HG03139 (cell line): Measurements from ENCODE around the gene STRADA.

Experiments
- ATAC-seq: cut with Tn5 transposase; IDR thresholded peaks from one replicate; pipeline ENCODE4 v1.9.1; 2021; ENCODE audit not compliant: unreplicated experiment

Gene STRADA

DNA sequence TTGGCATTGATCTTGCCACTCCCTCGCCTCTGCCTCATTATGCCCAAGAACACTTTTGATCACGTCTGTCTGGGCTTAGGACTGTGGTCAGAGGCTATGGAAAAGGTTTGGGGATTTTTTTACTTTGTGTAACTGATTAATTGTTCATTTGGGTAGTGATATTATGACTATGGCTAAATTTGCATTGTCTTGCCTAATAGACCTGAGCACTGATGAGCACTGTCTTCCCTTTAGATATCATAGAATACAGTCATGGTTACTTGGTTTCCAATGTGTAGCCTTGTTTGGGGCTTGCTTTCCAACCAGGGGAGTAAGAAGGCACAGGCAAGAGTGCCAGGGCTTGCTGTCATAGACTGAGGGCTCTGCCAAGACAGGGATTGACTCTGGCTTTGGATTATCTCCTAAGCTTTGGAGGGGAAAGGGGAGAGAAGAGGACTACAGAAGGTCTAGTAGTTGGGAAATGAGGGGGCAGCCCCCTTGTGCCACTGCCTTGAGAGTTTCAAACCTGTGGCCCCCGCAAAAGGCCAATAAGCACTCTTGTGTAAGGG lies 55.4 kb downstream of the STRADA start:
- no peak for ATAC-seq

DNA sequence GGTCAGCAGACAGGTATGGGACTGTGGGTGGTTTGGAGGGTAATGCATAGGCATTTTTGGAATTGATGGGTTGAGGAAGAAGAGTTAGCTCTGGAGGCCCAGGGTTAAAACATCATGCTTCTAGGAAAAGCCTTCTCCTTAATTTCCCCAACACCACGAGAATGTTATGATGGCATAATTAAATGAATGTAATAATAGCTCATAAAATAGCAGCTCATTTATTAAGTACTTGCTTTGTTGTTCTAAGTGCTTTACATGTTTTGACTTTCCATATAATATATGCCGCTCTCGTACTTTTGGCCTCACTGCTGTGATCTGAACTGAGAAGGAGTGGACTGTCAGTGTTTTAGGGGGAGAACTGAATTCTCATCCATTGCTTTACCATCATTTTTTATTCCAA lies 56.0 kb downstream of the STRADA start:
- ATAC-seq, result no peak

DNA sequence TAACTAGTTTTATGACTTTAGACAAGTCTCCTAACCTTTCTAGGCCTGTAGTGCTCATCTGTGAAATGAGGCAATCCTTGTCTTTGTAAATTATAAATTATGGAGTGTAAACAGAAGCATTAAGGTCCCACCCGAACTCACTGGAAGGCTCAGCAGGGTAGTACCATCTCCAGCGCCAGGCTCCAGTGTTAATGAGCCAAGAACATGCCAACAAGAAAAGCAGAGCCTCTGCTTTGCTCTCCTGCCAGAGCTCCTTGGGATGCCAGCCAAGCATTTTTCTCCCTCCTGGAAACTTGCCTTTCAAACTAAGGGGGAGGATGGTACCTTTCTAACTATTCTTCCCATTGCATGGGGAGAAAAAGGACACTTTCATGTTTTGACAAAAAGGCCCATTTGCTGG lies 56.6 kb downstream of the STRADA start:
- ATAC-seq, result no peak

DNA sequence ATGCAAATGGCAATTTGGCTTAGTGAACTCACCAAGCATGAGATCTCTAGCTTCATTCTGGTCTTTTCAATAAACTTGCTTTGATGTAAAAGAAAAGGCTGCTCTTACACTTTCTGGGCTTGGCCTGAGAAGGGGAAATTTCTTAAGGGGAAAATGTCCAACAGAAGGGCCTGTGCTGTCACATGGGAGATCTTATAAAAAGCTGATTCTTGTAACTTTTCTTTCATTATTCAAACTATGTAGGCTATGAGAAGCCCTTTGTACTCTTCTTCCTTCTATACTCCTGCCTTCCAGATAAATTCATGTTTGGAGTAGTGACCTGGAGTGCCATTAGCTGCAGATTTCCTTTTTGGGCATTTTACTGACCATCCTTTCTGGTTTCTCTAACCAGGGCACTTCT lies 58.6 kb downstream of the STRADA start:
- ATAC-seq, result no peak

DNA sequence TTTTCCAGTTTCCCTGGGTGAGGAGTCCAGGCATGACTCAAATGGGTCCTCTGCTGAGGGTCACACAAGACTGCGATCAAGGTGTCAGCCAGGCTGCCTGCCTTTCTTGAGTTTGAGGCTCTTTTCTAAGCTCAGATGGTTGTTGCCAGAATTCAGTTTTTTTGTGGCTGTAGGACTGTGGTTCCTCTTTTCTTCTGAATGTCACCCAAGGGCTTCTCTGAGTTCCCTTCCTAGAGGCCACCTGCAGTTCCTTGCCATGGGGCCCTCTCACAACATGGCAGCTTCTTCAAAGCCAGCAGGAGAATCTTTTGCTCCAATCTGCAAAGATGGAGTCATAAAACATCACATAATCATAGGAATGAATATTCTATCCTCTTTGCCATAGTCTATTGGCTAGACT lies 59.2 kb downstream of the STRADA start:
- no peak for ATAC-seq

DNA sequence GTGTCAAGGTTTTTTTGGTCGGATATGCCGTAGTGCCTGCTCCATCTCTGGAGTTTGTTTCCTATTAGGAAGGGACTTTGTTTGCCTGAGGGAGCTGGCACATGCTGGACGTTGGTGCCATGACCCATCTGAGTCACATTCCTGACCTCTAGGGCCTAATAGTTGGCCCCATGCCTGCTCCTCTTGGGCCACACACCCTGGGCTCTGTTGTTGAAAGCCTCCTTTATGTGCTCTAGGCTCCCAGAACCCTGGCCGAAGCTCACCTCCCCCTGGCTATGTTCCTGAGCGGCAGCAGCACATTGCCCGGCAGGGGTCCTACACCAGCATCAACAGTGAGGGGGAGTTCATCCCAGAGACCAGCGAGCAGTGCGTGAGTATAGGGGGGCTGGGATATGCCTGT lies 60.1 kb downstream of the STRADA start:
- no peak for ATAC-seq

DNA sequence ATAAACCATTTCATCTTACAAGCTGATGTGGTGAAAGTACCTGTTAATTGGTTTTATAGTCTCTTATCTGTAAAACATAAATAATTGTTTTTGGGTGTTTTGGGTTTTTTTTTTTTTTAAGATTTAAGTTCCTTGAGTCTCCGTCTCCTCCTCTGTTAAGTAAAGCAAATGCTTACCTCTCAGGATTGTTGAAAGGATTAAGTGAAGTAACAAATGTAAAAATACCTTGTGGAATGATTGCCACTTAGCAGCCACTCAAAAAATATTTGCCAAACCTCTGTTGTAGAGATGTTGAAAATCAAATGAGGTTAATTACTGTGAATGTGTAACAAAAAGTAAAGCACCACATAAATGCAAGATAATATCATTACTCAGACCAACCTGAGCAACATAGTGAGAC lies 60.9 kb downstream of the STRADA start:
- no peak for ATAC-seq

DNA sequence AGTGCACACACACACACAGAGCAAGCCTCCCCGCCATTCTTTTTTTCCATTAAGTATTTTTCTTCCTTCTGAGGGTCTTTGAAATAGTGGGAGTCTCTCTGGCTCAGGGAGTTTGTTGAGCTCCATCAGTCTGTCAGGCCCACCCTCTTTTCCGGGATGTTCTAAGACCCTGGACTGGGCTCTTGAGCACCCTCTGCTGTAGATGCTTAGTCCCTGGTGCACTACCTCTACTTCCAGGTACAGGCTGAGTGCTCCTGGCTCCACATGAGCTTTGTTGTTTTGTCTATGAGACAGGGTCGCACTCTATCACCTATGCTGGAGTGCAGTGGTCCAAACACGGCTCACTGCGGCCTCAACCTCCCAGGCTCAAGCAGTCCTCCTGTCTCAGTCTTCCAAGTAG lies 62.4 kb downstream of the STRADA start:
- no peak for ATAC-seq

DNA sequence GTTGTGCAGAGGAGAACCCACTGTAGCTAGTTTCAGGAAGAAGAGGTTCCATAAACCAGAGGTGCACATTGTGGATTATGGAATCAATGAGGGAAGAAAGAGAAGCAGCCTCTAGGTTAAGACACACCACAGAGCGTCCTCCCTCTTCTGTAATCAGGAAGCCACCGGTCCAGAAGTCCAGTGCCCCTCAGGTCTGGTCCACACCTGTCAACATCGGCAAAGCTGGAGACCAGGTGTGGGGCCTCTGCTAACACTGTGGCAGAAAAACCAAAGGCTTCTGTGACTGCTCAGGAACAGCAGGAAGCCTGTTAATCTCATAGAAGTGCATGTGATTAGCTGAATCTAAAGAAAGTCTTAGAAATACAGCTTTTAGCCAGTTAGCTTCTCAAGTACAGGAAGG lies 65.0 kb downstream of the STRADA start:
- ATAC-seq, result no peak

DNA sequence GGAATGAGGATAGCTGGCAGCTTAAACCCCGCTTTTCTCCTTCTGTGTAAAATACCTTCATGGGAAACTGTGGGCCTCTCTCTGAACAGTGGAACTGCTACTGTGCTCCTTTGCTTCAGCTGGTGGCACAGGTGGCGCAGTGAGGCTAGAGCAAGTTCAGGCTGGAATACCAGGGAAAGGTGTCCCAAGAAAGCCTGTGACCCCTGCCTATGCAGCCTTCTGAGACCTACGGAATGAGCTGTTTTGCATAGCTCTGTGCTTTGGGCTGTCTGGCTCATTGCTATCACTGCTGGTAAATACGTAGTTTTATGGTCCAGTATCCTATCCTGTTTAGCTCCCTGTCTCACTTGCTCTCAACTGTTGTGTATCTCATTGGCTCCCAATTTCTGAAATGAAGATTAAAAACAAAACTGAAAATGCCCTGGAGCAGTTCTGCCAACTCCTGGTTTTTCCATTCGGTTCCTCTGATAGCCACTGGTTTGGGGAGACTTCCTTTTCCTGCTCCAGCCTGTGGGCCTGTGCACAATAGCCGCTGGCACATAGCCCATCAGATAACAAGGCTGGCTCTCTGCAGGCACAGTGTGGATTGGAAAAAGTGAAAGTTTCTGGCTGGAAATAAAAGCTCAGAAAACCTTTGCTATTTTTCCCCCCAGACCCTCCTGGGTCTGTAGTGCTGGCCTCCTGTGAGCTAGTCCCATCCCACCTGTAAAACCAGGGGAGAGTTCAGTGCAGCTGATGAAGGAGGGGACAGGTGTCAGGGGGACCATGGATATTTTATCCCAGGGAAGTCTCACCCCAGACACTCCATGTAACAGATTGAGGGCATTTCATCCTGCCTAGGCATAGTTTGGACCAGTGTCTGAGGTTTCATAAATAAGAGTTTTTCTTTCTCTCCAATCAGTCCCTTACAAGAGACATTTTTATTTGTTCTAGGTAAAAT lies 65.7 kb downstream of the STRADA start:
- ATAC-seq, result no peak

DNA sequence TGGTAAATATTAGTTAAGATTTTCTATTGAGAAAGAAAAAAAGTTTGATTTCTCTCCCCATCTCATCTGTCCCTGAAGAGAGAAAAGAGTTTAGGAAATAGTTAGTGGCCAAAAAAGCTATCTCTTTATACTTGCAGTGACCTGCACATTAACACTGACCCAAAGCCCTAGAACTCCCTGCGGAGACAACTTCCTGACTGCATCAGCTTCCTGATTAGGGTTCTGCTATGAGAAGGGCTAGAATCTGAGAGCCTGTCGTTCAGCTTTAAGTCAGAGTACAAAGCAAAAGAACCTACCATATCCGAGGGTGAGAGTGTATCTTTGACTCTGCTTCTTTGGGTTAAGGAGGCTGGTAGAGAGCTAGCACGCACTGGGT lies 66.4 kb downstream of the STRADA start:
- no peak for ATAC-seq

DNA sequence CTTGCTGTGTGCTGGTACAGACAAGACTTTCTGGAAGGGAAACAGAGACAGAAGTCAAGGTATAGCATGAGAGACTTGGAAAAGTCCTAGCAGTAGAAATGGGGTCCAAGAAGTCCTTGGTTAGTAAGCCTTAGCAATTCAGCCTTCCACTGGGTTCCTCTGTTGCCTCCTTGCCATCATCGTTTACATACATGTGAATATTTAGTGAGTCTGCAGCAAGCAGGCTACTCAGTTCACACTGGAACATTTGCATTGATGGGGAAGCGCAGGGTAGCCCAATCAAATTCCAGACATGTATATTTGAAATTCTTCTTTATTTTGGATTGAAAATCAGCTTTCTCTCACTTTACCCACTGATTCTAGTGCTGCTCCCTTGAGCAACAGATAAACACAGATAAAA lies 68.7 kb downstream of the STRADA start:
- ATAC-seq, result no peak

DNA sequence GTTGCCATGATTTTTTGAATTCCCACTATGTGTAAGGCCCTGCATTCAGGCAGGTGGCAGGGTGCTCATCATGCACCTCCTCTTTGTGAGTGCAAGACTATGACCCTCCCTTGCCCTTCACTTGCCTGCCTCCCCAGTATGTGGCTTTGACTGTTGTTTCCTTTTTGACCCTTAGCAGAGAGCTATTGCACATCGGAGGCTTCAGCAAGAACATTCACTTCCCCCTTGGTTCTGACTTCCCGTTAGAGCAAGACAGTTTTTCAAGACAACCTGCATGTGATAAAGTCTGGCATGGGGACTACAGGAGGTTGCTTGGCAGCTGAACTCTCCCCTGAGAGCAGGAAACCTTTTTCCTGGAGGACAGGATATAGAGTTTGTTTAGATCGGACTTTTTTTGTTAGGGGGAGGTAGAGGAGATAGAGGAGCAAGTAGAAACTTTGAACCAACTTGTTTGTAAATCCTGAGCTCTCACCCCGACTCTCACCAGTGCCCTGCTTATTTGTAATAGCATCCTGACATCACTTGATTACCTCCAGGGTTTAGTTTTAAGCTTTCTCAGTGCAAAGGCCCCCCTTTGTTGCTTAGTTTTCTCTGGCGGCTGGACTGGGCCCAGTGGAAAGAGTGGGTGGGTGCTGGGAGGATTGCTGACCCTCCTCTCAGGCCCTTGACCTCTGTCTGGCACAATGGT lies 75.9 kb downstream of the STRADA start:
- ATAC-seq, result no peak

DNA sequence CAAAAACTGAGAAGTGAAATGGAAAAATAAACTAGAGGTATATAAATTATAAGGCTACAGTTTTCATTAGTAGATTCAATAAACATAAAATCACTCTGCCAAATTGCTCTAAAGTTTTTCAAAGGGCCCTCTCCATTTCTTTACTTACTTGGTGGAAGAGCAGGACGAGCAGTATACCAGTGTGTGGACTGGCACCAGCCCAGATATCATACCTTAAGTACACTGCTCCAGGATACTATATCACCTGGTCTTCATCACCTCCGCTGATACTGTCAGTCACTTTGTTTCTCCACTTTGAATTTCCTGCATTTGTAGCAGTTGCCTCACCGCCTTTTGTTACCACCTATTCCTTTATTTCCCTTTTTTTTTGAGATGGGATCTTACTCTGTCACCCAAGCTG lies 81.7 kb downstream of the STRADA start:
- no peak for ATAC-seq

DNA sequence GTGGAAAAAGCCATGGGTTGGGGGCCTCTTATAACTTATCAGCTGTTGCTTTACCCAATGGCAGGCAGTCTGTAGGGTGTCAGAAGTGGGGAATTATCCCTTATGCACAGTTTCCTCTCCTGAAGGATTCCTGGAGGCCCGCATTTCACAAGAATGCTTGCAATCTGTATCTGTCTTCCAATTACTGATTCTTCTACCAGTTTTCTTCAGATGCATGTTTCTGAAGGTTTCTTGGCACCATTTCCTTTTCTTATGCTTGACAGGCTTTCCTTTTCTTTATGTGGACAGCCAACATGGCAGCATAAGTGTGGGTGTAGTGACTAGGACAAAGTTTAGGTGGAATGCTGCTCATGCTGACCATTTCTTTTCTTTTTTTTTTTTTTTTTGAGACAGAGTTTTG lies 83.2 kb downstream of the STRADA start:
- ATAC-seq, result no peak

DNA sequence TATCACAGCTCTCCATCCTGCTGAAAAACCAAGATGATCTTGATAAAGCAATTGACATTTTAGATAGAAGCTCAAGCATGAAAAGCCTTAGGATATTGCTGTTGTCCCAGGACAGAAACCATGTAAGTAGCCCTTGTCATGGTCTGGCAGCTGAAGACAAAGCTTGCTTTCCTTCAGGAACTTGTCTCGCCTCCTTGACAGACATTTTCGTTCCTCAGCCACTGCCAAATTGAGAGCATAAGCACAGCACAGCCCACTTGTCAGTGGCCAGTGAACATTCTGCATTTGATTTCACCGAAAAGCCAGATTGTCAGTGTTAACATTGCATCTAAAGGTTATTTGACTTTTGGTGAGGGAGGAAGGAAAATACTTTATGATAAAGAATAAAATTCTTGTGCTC lies 83.8 kb downstream of the STRADA start:
- ATAC-seq, result no peak

DNA sequence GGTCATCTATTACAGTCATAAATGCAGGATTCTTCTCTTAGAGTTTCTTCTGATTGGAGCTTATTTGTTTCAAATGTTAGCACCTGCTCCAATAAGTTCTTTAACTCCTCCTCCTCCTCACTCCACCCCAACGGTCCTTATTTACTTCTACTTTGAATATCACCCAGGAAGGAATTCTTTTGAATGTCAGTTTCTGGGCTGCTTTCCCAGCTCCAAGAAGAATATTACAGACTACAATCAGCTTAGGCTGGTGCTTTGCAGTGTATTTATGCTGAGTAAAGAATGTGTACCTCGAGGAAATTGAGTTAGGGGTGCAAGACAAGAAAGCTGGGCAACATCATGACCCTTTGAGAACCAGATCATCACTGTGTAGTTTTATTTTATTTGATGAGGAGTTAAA lies 88.5 kb downstream of the STRADA start:
- ATAC-seq, result no peak
